CD8-positive, alpha-beta memory T cell (primary cell): Measurements from ENCODE around the gene NRGN. TPM values are rescaled to one million over a fixed set of nuclear protein-coding genes. Genes with fewer than 3 reads are reported as not detected.

Experiments used
- CTCF ChIA-PET: fragments of 350-600 bp; sonication (Branson Sonifier 250); formaldehyde crosslinking; loops from one replicate; lab custom pipeline; 2021; ENCODE audit warnings: antibody characterized with exemption; lab: Charles Lee
- POLR2A ChIA-PET: fragments of 350-600 bp; sonication (Branson Sonifier 250); formaldehyde crosslinking; loops from one replicate; lab custom pipeline; 2021; ENCODE audit warnings: antibody characterized with exemption; lab: Charles Lee
- DNase-seq, 5 donors: peaks; one replicate each; pipeline versions ENCODE4 v3.0.0 to v3.0.0-alpha.2; 2020 to 2022; ENCODE audit warnings: mixed read lengths in 1 of 5
- H3K27ac ChIP-seq: one replicate; pipeline ENCODE4 v1.7.0; 2013; ENCODE audit warnings: low read depth, mild to moderate bottlenecking, low read length, moderate library complexity
- H3K27me3 ChIP-seq: 2 replicates; pipeline ENCODE4 v1.7.0; 2013; ENCODE audit warnings: low read length, mild to moderate bottlenecking; ENCODE audit not compliant: insufficient read depth, poor library complexity, severe bottlenecking
- H3K36me3 ChIP-seq: 2 replicates; pipeline ENCODE4 v1.7.0; 2013; ENCODE audit warnings: mild to moderate bottlenecking, low read length, moderate library complexity; ENCODE audit not compliant: insufficient read depth
- H3K4me1 ChIP-seq: 2 replicates; pipeline ENCODE4 v1.7.0; 2013; ENCODE audit warnings: mild to moderate bottlenecking, low read length, moderate library complexity; ENCODE audit not compliant: insufficient read depth
- H3K4me3 ChIP-seq: 2 replicates; pipeline ENCODE4 v1.7.0; 2013; ENCODE audit warnings: mild to moderate bottlenecking, low read length
- H3K9me3 ChIP-seq: 2 replicates; pipeline ENCODE4 v1.7.0; 2013; ENCODE audit warnings: mild to moderate bottlenecking, low read length
- H3K27ac Mint-ChIP-seq, 8 donors: one replicate each; pipeline ENCODE4 v1.8.0; 2020 to 2021; ENCODE audit warnings: mixed read lengths in 8 of 8, mild to moderate bottlenecking in 6 of 8, inconsistent platforms in 3 of 8, moderate library complexity in 3 of 8
- H3K27me3 Mint-ChIP-seq, 2 donors: one replicate each; pipeline ENCODE4 v1.8.0; 2020 to 2021; ENCODE audit warnings: mixed read lengths in 2 of 2, mild to moderate bottlenecking in 1 of 2, moderate library complexity in 1 of 2
- H3K36me3 Mint-ChIP-seq, 3 donors: one replicate each; pipeline ENCODE4 v1.8.0; 2020 to 2021; ENCODE audit warnings: mixed read lengths in 3 of 3, inconsistent platforms in 1 of 3, mild to moderate bottlenecking in 1 of 3
- H3K4me1 Mint-ChIP-seq, 3 donors: one replicate each; pipeline ENCODE4 v1.8.0; 2020 to 2021; ENCODE audit warnings: mixed read lengths in 3 of 3, inconsistent platforms in 1 of 3, mild to moderate bottlenecking in 1 of 3
- H3K4me3 Mint-ChIP-seq, 7 donors: one replicate each; pipeline ENCODE4 v1.8.0; 2020 to 2021; ENCODE audit warnings: mixed read lengths in 7 of 7, mild to moderate bottlenecking in 6 of 7, moderate library complexity in 4 of 7, inconsistent platforms in 2 of 7
- H3K9me3 Mint-ChIP-seq, 5 donors: one replicate each; pipeline ENCODE4 v1.8.0; 2020 to 2022; ENCODE audit warnings: mixed read lengths in 5 of 5, mild to moderate bottlenecking in 3 of 5, moderate library complexity in 2 of 5, inconsistent platforms in 1 of 5
- polyA plus RNA-seq: library from polyadenylated mRNA; unstranded; fragments of 300-500 nt; fragmentation: Illumina TruSeq; gene quantifications from one replicate; pipeline ENCODE4 v1.2.3, GENCODE V29; 2021
- total RNA-seq, 2 experiments: library from RNA; stranded (reverse); gene quantifications; one replicate each; pipeline ENCODE4 v1.2.3, GENCODE V29; 2021

The NRGN gene
- total and polyA plus RNA-seq, 3 experiments from 2014 or later: 4.6 to 6.4 TPM; not detected in 1

DNA sequence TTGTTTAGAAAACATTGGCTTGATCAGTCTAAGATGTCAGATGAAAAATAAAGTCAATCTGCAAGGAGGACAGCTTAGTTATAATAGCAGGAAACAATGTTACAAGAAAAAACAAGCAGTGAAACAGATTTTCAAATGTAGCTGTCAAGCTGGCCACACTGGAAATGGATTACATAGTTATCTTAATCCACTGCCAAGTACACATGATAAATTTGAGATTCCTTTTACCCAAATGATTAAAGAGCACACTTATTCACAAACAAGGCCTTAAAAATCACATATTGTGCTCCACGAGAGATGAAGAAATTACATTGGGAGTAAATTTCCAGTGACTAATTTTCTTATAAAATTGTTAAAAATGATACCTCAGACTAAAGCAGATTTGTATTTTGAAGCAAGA, 39.8 kb downstream of the NRGN start:
- no peak for DNase-seq
- no peak overlapping the region for H3K27ac ChIP-seq
- ChIA-PET CTCF (interaction anchor here (1.0 to 1.6 kb wide), 4 partner anchors 10 to 33 kb away, joined by 3 to 9 read pairs (median 4); partner anchors contain the start of gene ESAM), POLR2A (no interaction called here)
- Mint-ChIP-seq H3K36me3 (peaks cover 0 to 20% (median 16%) of the 10 kb centered on the region in 3 donors), H3K4me3 (no peak overlapping the region), H3K4me1 (peaks cover 13 to 16% (median 14%) of the 10 kb centered on the region in 3 donors), H3K9me3 (no peaks in the 10 kb centered on the region), H3K27ac (no peak overlapping the region), H3K27me3 (no peaks in the 10 kb centered on the region)
- H3K36me3 ChIP-seq: no peaks in the 10 kb centered on the region
- H3K9me3 ChIP-seq: no peaks in the 10 kb centered on the region
- no peaks in the 10 kb centered on the region for H3K27me3 ChIP-seq
- H3K4me1 ChIP-seq: peaks cover 10% of the 10 kb centered on the region
- no peak overlapping the region for H3K4me3 ChIP-seq

DNA sequence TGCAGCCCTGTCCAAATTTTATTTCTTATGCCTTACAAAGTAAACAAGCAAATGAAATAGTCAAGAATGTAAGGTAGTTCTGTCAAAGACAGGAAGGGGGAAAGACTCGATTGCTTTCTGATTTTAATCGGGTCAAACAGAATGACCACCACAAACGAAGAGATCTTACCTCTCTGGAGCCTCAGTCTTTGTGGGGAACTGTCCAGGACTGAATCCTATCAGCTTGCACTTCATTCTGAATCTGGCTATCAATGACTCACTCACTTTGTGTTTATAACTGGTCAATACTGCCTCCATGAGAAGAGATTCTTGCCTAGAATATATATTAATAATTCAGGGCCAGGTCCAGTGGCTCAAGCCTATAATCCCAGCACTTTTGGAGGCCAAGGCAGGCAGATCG, 43.3 kb downstream of the NRGN start:
- no peaks in the 10 kb centered on the region for H3K9me3 ChIP-seq
- ChIA-PET POLR2A (no interaction called here), CTCF (interaction anchor here (1.1 to 1.4 kb wide), 4 partner anchors 15 to 36 kb away, joined by 3 to 5 read pairs (median 4); partner anchors contain the start of gene ESAM)
- DNase-seq: no peak
- no peaks in the 10 kb centered on the region for H3K36me3 ChIP-seq
- no peaks in the 10 kb centered on the region for H3K27me3 Mint-ChIP-seq
- no peaks in the 10 kb centered on the region for H3K27me3 ChIP-seq
- H3K4me1 Mint-ChIP-seq: peaks cover 2 to 12% (median 3%) of the 10 kb centered on the region in 3 donors
- peaks cover 0 to 6% (median 4%) of the 10 kb centered on the region in 3 donors for H3K36me3 Mint-ChIP-seq
- H3K4me1 ChIP-seq: peaks cover 3% of the 10 kb centered on the region
- no peaks in the 10 kb centered on the region for H3K9me3 Mint-ChIP-seq
- no peak overlapping the region for H3K4me3 Mint-ChIP-seq
- no peak overlapping the region for H3K27ac Mint-ChIP-seq
- H3K4me3 ChIP-seq: no peak overlapping the region
- no peak overlapping the region for H3K27ac ChIP-seq

DNA sequence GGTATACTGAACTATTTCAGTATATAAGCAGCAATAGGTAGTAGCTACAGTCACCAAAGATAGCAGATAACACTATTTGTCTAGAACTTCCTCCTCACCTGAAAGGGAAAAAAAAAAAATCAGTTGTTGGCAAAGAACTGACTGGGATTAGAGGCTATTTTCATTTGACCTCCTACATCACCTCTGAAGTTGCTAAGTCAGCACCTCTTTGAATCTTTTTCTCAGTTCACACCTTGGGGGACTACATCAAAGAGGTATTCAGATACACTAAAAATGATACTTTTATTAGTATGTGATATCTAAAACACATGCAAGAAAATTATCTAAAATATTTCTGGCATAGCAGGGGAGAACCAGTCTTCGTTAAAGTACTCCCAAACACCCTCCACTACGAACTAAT, 44.3 kb downstream of the NRGN start:
- POLR2A ChIA-PET: no interaction called here
- Mint-ChIP-seq H3K27ac (no peak overlapping the region), H3K36me3 (peaks cover 0 to 4% (median 3%) of the 10 kb centered on the region in 3 donors), H3K9me3 (no peaks in the 10 kb centered on the region), H3K4me3 (no peak overlapping the region), H3K4me1 (peaks cover 0 to 15% (median 3%) of the 10 kb centered on the region in 3 donors), H3K27me3 (no peaks in the 10 kb centered on the region)
- CTCF ChIA-PET: interaction anchor here (1.2 kb wide), 1 partner anchor 37 kb away, joined by 3 read pairs; no protein-coding TSS in a partner anchor
- no peaks in the 10 kb centered on the region for H3K9me3 ChIP-seq
- no peak for DNase-seq
- no peak overlapping the region for H3K27ac ChIP-seq
- no peaks in the 10 kb centered on the region for H3K36me3 ChIP-seq
- no peaks in the 10 kb centered on the region for H3K4me1 ChIP-seq
- no peak overlapping the region for H3K4me3 ChIP-seq
- H3K27me3 ChIP-seq: no peaks in the 10 kb centered on the region

DNA sequence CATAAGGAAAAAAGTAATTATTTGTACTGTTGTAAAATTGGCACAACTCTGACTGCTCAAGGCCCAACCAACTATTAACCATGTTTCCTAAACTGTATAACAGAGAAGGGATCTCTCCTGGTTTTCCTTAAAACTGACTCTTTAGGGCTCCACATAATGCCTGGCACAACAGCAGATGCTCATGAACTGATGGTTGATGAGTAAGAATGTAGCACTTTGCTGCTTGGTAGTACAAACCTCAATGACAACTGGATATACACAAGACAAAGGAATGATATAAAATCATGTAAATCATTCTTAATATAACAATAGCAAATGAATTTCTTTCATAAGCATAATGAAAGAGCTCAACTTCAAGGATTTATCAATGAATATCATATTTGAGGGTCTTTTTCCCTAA, 48.8 kb downstream of the NRGN start:
- CTCF ChIA-PET: no interaction called here
- no peak for DNase-seq
- Histone ChIP-seq H3K4me1 (no peaks in the 10 kb centered on the region), H3K36me3 (no peaks in the 10 kb centered on the region), H3K27ac (no peak overlapping the region), H3K9me3 (no peaks in the 10 kb centered on the region), H3K27me3 (no peaks in the 10 kb centered on the region), H3K4me3 (no peak overlapping the region)
- no peaks in the 10 kb centered on the region for H3K27me3 Mint-ChIP-seq
- POLR2A ChIA-PET: no interaction called here
- peaks cover 19 to 49% (median 37%) of the 10 kb centered on the region in 3 donors for H3K4me1 Mint-ChIP-seq
- peaks cover 0 to 3% (median 0%) of the 10 kb centered on the region in 3 donors for H3K36me3 Mint-ChIP-seq
- H3K27ac Mint-ChIP-seq: no peak overlapping the region
- H3K9me3 Mint-ChIP-seq: no peaks in the 10 kb centered on the region
- no peak overlapping the region for H3K4me3 Mint-ChIP-seq

DNA sequence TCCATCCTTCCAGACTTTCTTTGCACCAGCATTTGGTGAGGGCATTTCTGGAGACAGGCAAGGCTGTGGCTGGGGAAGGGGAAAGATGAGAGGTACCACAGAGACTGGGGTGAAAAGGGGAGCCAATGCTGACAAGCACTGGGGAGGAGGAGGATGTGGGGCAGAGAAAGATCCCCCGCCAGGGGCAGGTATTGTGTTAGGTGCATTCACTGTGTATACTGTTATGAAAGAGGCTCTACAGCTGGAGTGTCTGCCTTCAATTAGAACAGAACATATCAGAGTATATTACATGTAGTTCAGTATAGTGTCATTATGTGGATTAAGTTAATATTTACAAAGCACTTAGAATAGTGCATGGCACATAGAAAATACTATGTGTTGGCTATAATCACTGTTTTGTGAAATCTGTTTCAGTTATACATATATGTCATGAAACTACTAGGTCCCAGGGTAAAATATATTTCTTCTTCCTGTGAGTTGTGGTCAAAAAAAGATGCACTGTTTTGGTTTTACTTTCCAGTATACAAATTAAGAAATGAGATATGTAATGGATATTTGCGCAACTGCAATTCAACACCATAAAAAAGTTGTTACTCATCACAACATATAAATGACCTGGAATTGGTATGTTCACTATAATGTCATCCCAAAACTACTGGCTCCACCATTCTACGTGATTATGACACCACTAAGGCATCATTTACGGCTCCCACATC, 52.0 kb downstream of the NRGN start:
- H3K27me3 ChIP-seq: no peaks in the 10 kb centered on the region
- ChIA-PET POLR2A (interaction anchor here (0.5 kb wide), 1 partner anchor 46 kb away, joined by 3 read pairs; no protein-coding TSS in a partner anchor), CTCF (interaction anchor here (3.4 kb wide), 1 partner anchor 28 kb away, joined by 14 read pairs; no protein-coding TSS in a partner anchor)
- no peaks in the 10 kb centered on the region for H3K9me3 ChIP-seq
- no peak overlapping the region for H3K27ac ChIP-seq
- H3K4me1 Mint-ChIP-seq: peaks cover 22 to 50% (median 39%) of the 10 kb centered on the region in 3 donors
- no peaks in the 10 kb centered on the region for H3K27me3 Mint-ChIP-seq
- no peaks in the 10 kb centered on the region for H3K9me3 Mint-ChIP-seq
- peak overlapping the region in 2 of 8 donors; percentile 56 to 66 for H3K27ac Mint-ChIP-seq
- no peaks in the 10 kb centered on the region for H3K4me1 ChIP-seq
- no peak overlapping the region for H3K4me3 ChIP-seq
- H3K4me3 Mint-ChIP-seq: no peak overlapping the region
- DNase-seq: no peak
- H3K36me3 Mint-ChIP-seq: peaks cover 0 to 3% (median 0%) of the 10 kb centered on the region in 3 donors
- H3K36me3 ChIP-seq: no peaks in the 10 kb centered on the region

DNA sequence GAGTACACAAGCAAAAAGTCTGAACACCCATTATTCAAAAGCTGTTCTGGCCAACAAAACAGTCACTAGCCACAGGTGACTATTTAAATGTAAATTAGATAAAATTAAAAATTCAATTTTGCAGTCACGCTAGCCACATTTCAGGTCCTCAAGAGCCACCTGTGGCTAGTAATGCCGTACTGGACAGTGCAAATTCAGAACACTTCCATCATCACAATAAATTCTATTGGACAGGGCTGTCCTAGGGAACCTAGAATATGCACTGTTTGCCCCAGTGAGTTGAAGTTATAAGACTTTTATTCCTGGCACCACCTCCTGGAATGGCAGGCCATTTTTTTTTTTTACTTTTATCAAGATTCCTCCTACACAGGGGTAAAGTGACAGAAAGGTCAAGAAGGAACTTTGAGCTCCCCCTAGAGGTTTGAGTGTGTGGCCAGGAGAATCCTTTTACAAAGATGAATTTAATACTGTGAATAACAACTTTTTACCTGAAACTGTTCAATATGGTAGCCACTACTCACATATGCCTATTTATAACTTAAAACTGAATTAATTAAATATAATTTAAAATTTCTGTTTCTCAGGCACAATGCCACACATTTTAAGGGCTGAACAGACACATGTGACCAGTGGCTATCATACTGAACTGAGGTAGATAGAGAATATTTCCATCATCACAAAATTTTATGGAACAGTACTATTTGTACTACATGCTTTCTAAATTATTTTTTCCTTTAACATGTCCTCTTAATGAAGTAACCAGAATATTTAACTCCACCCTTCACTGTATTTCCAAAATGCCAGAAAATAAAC, 53.9 kb downstream of the NRGN start:
- H3K4me1 Mint-ChIP-seq: peaks cover 32 to 62% (median 45%) of the 10 kb centered on the region in 3 donors
- H3K9me3 ChIP-seq: no peaks in the 10 kb centered on the region
- peaks cover 0 to 3% (median 0%) of the 10 kb centered on the region in 3 donors for H3K36me3 Mint-ChIP-seq
- H3K4me3 ChIP-seq: no peak overlapping the region
- H3K27ac Mint-ChIP-seq: no peak overlapping the region
- H3K9me3 Mint-ChIP-seq: no peaks in the 10 kb centered on the region
- peak in 2 of 5 donors; percentile 17 to 33 for DNase-seq
- H3K36me3 ChIP-seq: no peaks in the 10 kb centered on the region
- H3K4me3 Mint-ChIP-seq: no peak overlapping the region
- H3K27me3 Mint-ChIP-seq: no peaks in the 10 kb centered on the region
- no peak overlapping the region for H3K27ac ChIP-seq
- ChIA-PET CTCF (interaction anchor here (1.1 to 3.7 kb wide), 9 partner anchors 9 to 133 kb away, joined by 3 to 24 read pairs (median 4); no protein-coding TSS in a partner anchor), POLR2A (no interaction called here)
- peaks cover 13% of the 10 kb centered on the region for H3K4me1 ChIP-seq
- no peaks in the 10 kb centered on the region for H3K27me3 ChIP-seq

DNA sequence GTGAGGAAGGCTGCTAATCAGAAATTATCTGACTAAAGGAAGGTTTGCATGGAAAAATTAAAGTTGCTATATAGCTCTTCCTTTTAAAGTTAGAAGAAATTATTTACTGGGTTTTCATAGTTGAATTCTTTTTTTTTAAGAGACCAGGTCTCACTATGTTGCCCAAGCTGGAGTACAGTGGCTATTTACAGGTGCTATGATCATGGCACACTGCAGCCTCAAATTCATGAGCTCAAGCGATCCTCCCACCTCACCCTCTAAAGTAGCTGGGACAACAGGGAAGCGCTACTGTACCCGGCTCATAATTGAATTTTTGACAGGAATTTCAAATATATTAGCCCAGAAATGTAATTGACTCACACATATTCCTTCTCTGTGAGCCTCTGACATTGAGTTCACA, 56.6 kb downstream of the NRGN start:
- peaks cover 0 to 10% (median 0%) of the 10 kb centered on the region in 3 donors for H3K36me3 Mint-ChIP-seq
- no peak overlapping the region for H3K4me3 Mint-ChIP-seq
- Histone ChIP-seq H3K9me3 (no peaks in the 10 kb centered on the region), H3K27ac (no peak overlapping the region), H3K27me3 (no peaks in the 10 kb centered on the region), H3K4me3 (no peak overlapping the region), H3K4me1 (peaks cover 28% of the 10 kb centered on the region), H3K36me3 (no peaks in the 10 kb centered on the region)
- H3K27ac Mint-ChIP-seq: peak overlapping the region in 1 of 8 donors; percentile 54
- peaks cover 40 to 59% (median 42%) of the 10 kb centered on the region in 3 donors for H3K4me1 Mint-ChIP-seq
- CTCF ChIA-PET: interaction anchor here (3.7 kb wide), 1 partner anchor 126 kb away, joined by 24 read pairs; no protein-coding TSS in a partner anchor
- POLR2A ChIA-PET: no interaction called here
- no peak for DNase-seq
- no peaks in the 10 kb centered on the region for H3K9me3 Mint-ChIP-seq
- peaks cover 0 to 2% of the 10 kb centered on the region in 2 donors for H3K27me3 Mint-ChIP-seq
